ENCODE data around the gene SBK3. TPM values are rescaled to one million over a fixed set of nuclear protein-coding genes. Genes with fewer than 3 reads are reported as not detected.

SBK3 gene
- total and polyA plus RNA-seq, 4 donors, result 0.81 to 1.2 TPM; not detected in 2

GRCh38 chr19:55491546-55492360 is 53.6 kb downstream of the SBK3 start:
- no peak for ATAC-seq (ENCODE audit: insufficient read depth, low FRiP score)

More at GRCh38 chr19:55491546-55492360, 53.6 kb downstream of the SBK3 start:
- Histone ChIP-seq H3K4me3 (no peak overlapping the region), H3K9ac (ENCODE audit: insufficient read depth in 1 of 2, low read length in 2 of 2) (no peak overlapping the region), H3K27ac (ENCODE audit: low read depth in 1 of 2, low read length in 1 of 2) (no peak overlapping the region), H3K27me3 (ENCODE audit: control insufficient read depth in 3 of 3, insufficient read depth in 3 of 3, low read length in 2 of 3) (peaks cover 0 to 3% (median 0%) of the 10 kb centered on the region in 3 donors), H3K36me3 (ENCODE audit: control insufficient read depth in 4 of 4, insufficient read depth in 4 of 4, low read length in 4 of 4) (no peaks in the 10 kb centered on the region), H3K4me1 (ENCODE audit: control insufficient read depth in 5 of 5, insufficient read depth in 5 of 5, low read length in 5 of 5) (peaks cover 0 to 31% (median 8%) of the 10 kb centered on the region in 5 donors), H3K9me3 (ENCODE audit: control insufficient read depth in 4 of 4, insufficient read depth in 3 of 4, low read length in 3 of 4) (peaks cover 0 to 2% (median 0%) of the 10 kb centered on the region in 4 donors)
- TF ChIP-seq, protein P1, sequence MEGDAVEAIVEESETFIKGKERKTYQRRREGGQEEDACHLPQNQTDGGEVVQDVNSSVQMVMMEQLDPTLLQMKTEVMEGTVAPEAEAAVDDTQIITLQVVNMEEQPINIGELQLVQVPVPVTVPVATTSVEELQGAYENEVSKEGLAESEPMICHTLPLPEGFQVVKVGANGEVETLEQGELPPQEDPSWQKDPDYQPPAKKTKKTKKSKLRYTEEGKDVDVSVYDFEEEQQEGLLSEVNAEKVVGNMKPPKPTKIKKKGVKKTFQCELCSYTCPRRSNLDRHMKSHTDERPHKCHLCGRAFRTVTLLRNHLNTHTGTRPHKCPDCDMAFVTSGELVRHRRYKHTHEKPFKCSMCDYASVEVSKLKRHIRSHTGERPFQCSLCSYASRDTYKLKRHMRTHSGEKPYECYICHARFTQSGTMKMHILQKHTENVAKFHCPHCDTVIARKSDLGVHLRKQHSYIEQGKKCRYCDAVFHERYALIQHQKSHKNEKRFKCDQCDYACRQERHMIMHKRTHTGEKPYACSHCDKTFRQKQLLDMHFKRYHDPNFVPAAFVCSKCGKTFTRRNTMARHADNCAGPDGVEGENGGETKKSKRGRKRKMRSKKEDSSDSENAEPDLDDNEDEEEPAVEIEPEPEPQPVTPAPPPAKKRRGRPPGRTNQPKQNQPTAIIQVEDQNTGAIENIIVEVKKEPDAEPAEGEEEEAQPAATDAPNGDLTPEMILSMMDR (IDR thresholded peaks at IDR 0.05; ENCODE audit: control extremely low read depth, extremely low read depth), result no peak
- WGBS, 2 donors, result 74 to 77% methylated on average over 24 of the region's 24 CpGs
- DNase-seq, result no peak

Other genes starting within 250 kb of the SBK3 start
- 10 to 100 TPM in 1 of 2 donors, 1 to 10 TPM in 1; 2.3 to 20.6 TPM for gene TMEM150B, start 220.2 kb downstream of the SBK3 start, total RNA-seq
- gene TMEM150B, start 220.2 kb downstream of the SBK3 start, polyA plus RNA-seq, result 10 to 100 TPM; 13.4 to 23.0 TPM
- 10 to 100 TPM; 14.1 to 16.5 TPM for gene KMT5C, start 205.7 kb downstream of the SBK3 start, total RNA-seq
- gene KMT5C, start 205.7 kb downstream of the SBK3 start, polyA plus RNA-seq, result 10 to 100 TPM in 1 of 2 donors, 1 to 10 TPM in 1; 6.7 to 10.9 TPM
- 1 to 10 TPM in 1 of 2 donors, not detected in 1; 1.4 TPM for gene COX6B2, start 190.8 kb downstream of the SBK3 start, total RNA-seq
- under 1 TPM; 0.16 to 0.50 TPM for gene COX6B2, start 190.8 kb downstream of the SBK3 start, polyA plus RNA-seq
- under 1 TPM in 1 of 2 donors, not detected in 1; 0.09 TPM for gene GARIN5B, start 182.3 kb downstream of the SBK3 start, total RNA-seq
- gene GARIN5B, start 182.3 kb downstream of the SBK3 start, polyA plus RNA-seq, result not detected
- gene IL11, start 175.1 kb downstream of the SBK3 start, total RNA-seq, result under 1 TPM in 1 of 2 donors, not detected in 1; 0.74 TPM
- gene IL11, start 175.1 kb downstream of the SBK3 start, polyA plus RNA-seq, result under 1 TPM; 0.26 to 0.41 TPM
- gene TMEM190, start 168.7 kb downstream of the SBK3 start, total RNA-seq, result 100 to 1,000 TPM in 1 of 2 donors, 10 to 100 TPM in 1; 14.3 to 106 TPM
- 10 to 100 TPM; 56.2 to 68.8 TPM for gene TMEM190, start 168.7 kb downstream of the SBK3 start, polyA plus RNA-seq
- gene TMEM238, start 161.3 kb downstream of the SBK3 start, total RNA-seq, result 10 to 100 TPM in 1 of 2 donors, under 1 TPM in 1; 0.43 to 31.0 TPM
- under 1 TPM; 0.76 to 0.89 TPM for gene TMEM238, start 161.3 kb downstream of the SBK3 start, polyA plus RNA-seq
- 1,000 to 10,000 TPM in 1 of 2 donors, 100 to 1,000 TPM in 1; 272 to 1,742 TPM for gene RPL28, start 159.6 kb downstream of the SBK3 start, total RNA-seq
- gene RPL28, start 159.6 kb downstream of the SBK3 start, polyA plus RNA-seq, result 1,000 to 10,000 TPM; 1,460 to 3,086 TPM
- 10 to 100 TPM; 22.8 to 25.6 TPM for gene UBE2S, start 137.8 kb downstream of the SBK3 start, total RNA-seq
- 10 to 100 TPM; 11.3 to 17.3 TPM for gene UBE2S, start 137.8 kb downstream of the SBK3 start, polyA plus RNA-seq
- under 1 TPM; 0.03 to 0.14 TPM for gene SHISA7, start 102.2 kb downstream of the SBK3 start, total RNA-seq
- gene SHISA7, start 102.2 kb downstream of the SBK3 start, polyA plus RNA-seq, result not detected
- gene ISOC2, start 83.9 kb downstream of the SBK3 start, total RNA-seq, result 10 to 100 TPM; 34.9 to 63.2 TPM
- gene ISOC2, start 83.9 kb downstream of the SBK3 start, polyA plus RNA-seq, result 10 to 100 TPM; 68.6 to 85.0 TPM
- gene C19orf85, start 80.8 kb downstream of the SBK3 start, total RNA-seq, result not detected
- gene C19orf85, start 80.8 kb downstream of the SBK3 start, polyA plus RNA-seq, result not detected
- 10 to 100 TPM in 1 of 2 donors, 1 to 10 TPM in 1; 2.0 to 12.3 TPM for gene ZNF628, start 68.9 kb downstream of the SBK3 start, total RNA-seq
- 1 to 10 TPM; 7.5 to 8.0 TPM for gene ZNF628, start 68.9 kb downstream of the SBK3 start, polyA plus RNA-seq
- 10 to 100 TPM; 17.7 to 43.9 TPM for gene NAT14, start 60.4 kb downstream of the SBK3 start, total RNA-seq
- gene NAT14, start 60.4 kb downstream of the SBK3 start, polyA plus RNA-seq, result 10 to 100 TPM; 22.6 to 46.2 TPM
- 1 to 10 TPM; 6.8 to 8.4 TPM for gene SSC5D, start 57.1 kb downstream of the SBK3 start, total RNA-seq
- gene SSC5D, start 57.1 kb downstream of the SBK3 start, polyA plus RNA-seq, result 1 to 10 TPM in 1 of 2 donors, under 1 TPM in 1; 0.66 to 2.1 TPM
- under 1 TPM in 1 of 2 donors, not detected in 1; 0.31 TPM for gene SBK2, start 8.4 kb downstream of the SBK3 start, total RNA-seq
- gene SBK2, start 8.4 kb downstream of the SBK3 start, polyA plus RNA-seq, result not detected
- 10 to 100 TPM in 1 of 2 donors, 1 to 10 TPM in 1; 4.3 to 20.8 TPM for gene ZNF579, start 35.3 kb upstream of the SBK3 start, total RNA-seq
- gene ZNF579, start 35.3 kb upstream of the SBK3 start, polyA plus RNA-seq, result 10 to 100 TPM in 1 of 2 donors, 1 to 10 TPM in 1; 6.5 to 13.6 TPM
- gene FIZ1, start 54.0 kb upstream of the SBK3 start, total RNA-seq, result 10 to 100 TPM in 1 of 2 donors, 1 to 10 TPM in 1; 5.6 to 17.6 TPM
- 10 to 100 TPM in 1 of 2 donors, 1 to 10 TPM in 1; 7.5 to 12.3 TPM for gene FIZ1, start 54.0 kb upstream of the SBK3 start, polyA plus RNA-seq
- 10 to 100 TPM; 12.6 to 26.3 TPM for gene ZNF524, start 54.7 kb upstream of the SBK3 start, total RNA-seq
- gene ZNF524, start 54.7 kb upstream of the SBK3 start, polyA plus RNA-seq, result 10 to 100 TPM; 30.1 to 62.5 TPM
- 10 to 100 TPM in 1 of 2 donors, 1 to 10 TPM in 1; 5.1 to 19.3 TPM for gene ZNF865, start 60.1 kb upstream of the SBK3 start, total RNA-seq
- 10 to 100 TPM in 1 of 2 donors, 1 to 10 TPM in 1; 8.4 to 11.7 TPM for gene ZNF865, start 60.1 kb upstream of the SBK3 start, polyA plus RNA-seq
- gene ZNF784, start 79.0 kb upstream of the SBK3 start, total RNA-seq, result 1 to 10 TPM; 6.3 to 9.4 TPM
- gene ZNF784, start 79.0 kb upstream of the SBK3 start, polyA plus RNA-seq, result 1 to 10 TPM; 6.5 to 7.2 TPM
- gene ZNF580, start 95.5 kb upstream of the SBK3 start, total RNA-seq, result 10 to 100 TPM; 11.1 to 41.3 TPM
- gene ZNF580, start 95.5 kb upstream of the SBK3 start, polyA plus RNA-seq, result 10 to 100 TPM; 22.3 to 39.3 TPM
- 10 to 100 TPM; 15.7 to 18.1 TPM for gene ZNF581, start 98.1 kb upstream of the SBK3 start, total RNA-seq
- gene ZNF581, start 98.1 kb upstream of the SBK3 start, polyA plus RNA-seq, result 10 to 100 TPM; 15.0 to 15.5 TPM
- gene CCDC106, start 102.7 kb upstream of the SBK3 start, total RNA-seq, result 10 to 100 TPM; 11.9 to 16.8 TPM
- gene CCDC106, start 102.7 kb upstream of the SBK3 start, polyA plus RNA-seq, result 10 to 100 TPM in 1 of 2 donors, 1 to 10 TPM in 1; 8.3 to 25.9 TPM
- 100 to 1,000 TPM; 109 to 181 TPM for gene U2AF2, start 109.5 kb upstream of the SBK3 start, total RNA-seq
- gene U2AF2, start 109.5 kb upstream of the SBK3 start, polyA plus RNA-seq, result 100 to 1,000 TPM; 114 to 149 TPM
- 100 to 1,000 TPM in 1 of 2 donors, 10 to 100 TPM in 1; 84.8 to 140 TPM for gene EPN1, start 129.7 kb upstream of the SBK3 start, total RNA-seq
- gene EPN1, start 129.7 kb upstream of the SBK3 start, polyA plus RNA-seq, result 100 to 1,000 TPM in 1 of 2 donors, 10 to 100 TPM in 1; 92.0 to 107 TPM
- not detected for gene NLRP9, start 192.9 kb upstream of the SBK3 start, total RNA-seq
- gene NLRP9, start 192.9 kb upstream of the SBK3 start, polyA plus RNA-seq, result not detected
- gene RFPL4A, start 213.6 kb upstream of the SBK3 start, total RNA-seq, result not detected
- gene RFPL4A, start 213.6 kb upstream of the SBK3 start, polyA plus RNA-seq, result not detected
- not detected for gene RFPL4AL1, start 223.6 kb upstream of the SBK3 start, total RNA-seq
- gene RFPL4AL1, start 223.6 kb upstream of the SBK3 start, polyA plus RNA-seq, result not detected